Sigmoid colon (tissue), 4 donors: ENCODE results near the gene C1orf226.

Experiments used
- CTCF ChIP-seq, 4 experiments: fragments of 450-650 bp in 3 of 4; fragments of 200-600 bp in 1 of 4; IDR thresholded peaks; one replicate each; pipeline ENCODE4 v1.5.1; 2016 to 2019; ENCODE audit warnings: antibody characterized with exemption in 4 of 4, mild to moderate bottlenecking in 3 of 4, moderate library complexity in 2 of 4
- POLR2A ChIP-seq, 2 donors: fragments of 450-650 bp; IDR thresholded peaks; one replicate each; pipeline ENCODE4 v1.6.1; 2016; ENCODE audit warnings: antibody characterized with exemption in 2 of 2, mild to moderate bottlenecking in 2 of 2, moderate library complexity in 2 of 2
- POLR2AphosphoS5 ChIP-seq, 4 donors: sonication (generic); formaldehyde crosslinking; IDR thresholded peaks; one replicate each; pipeline ENCODE4 v1.6.1; 2017; ENCODE audit warnings: antibody characterized with exemption in 4 of 4

DNA sequence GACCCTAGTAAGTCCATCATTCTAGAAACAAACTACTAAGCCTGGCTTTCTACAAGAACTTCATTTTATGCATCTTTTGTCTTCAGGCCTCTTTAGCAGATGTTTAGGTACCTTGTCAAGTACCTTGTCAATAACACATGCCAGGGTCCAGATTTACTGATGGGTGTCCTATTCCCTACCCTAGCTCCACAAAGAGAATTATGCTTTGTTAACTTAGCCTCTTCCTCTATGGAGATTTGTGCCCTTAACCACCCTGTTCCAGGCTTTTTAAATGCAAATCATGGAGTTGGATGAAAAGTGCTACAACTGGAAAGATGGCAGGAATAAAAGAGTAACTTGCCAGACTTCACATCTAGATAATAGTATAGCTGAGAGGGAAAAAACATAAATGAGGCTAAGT, 47.5 kb upstream of the C1orf226 start:
- TF ChIP-seq CTCF (IDR thresholded peaks at IDR 0.05): no peak
- no peak for TF ChIP-seq POLR2AphosphoS5 (IDR thresholded peaks at IDR 0.05)
- no peak for TF ChIP-seq POLR2A (IDR thresholded peaks at IDR 0.05)
